ENCODE measurements around the gene L3MBTL4.

DNA sequence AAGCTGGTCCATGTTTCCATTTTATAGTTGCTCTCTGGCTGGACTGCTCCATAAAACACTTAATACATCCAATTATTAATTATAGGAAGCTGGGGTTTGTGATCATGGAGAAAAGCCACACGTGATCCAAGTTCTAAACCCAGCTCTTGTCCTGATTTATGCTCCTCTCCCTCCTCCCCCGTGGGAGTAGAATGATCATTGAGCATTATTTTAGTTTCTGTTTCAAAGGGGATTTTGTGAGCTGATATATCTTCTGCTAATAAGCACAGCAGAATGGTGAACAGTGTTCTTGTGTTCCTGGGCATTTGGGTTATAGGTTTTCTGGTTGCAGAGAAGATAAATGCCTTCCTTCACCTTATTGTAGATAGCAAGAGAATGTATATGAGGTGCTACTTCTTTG lies 383.7 kb downstream of the L3MBTL4 start:
- TF ChIP-seq POLR2A (IDR thresholded peaks at IDR 0.05), result no peak
- TF ChIP-seq, protein P1, sequence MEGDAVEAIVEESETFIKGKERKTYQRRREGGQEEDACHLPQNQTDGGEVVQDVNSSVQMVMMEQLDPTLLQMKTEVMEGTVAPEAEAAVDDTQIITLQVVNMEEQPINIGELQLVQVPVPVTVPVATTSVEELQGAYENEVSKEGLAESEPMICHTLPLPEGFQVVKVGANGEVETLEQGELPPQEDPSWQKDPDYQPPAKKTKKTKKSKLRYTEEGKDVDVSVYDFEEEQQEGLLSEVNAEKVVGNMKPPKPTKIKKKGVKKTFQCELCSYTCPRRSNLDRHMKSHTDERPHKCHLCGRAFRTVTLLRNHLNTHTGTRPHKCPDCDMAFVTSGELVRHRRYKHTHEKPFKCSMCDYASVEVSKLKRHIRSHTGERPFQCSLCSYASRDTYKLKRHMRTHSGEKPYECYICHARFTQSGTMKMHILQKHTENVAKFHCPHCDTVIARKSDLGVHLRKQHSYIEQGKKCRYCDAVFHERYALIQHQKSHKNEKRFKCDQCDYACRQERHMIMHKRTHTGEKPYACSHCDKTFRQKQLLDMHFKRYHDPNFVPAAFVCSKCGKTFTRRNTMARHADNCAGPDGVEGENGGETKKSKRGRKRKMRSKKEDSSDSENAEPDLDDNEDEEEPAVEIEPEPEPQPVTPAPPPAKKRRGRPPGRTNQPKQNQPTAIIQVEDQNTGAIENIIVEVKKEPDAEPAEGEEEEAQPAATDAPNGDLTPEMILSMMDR (IDR thresholded peaks at IDR 0.05), result no peak
